ENCODE results near the gene EVC2.

Gene EVC2

DNA sequence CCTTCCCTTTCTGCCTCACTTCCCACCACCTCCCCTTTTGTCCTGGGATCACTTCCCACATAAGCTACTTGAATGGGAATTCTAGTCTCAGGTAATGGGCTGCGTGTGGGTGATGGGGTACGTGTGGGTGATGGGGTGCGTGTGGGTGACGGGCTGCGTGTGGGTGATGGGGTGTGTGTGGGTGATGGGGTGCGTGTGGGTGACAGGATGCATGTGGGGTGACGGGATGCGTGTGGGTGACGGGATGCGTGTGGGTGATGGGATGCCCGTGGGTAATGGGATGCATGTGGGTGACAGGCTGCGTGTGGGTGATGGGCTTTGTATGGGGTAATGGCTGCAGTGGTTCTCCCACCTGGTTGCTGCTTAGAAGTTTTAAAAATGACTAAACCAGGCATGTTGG is 43.6 kb downstream of the EVC2 start:
- DNase-seq: no peak

DNA sequence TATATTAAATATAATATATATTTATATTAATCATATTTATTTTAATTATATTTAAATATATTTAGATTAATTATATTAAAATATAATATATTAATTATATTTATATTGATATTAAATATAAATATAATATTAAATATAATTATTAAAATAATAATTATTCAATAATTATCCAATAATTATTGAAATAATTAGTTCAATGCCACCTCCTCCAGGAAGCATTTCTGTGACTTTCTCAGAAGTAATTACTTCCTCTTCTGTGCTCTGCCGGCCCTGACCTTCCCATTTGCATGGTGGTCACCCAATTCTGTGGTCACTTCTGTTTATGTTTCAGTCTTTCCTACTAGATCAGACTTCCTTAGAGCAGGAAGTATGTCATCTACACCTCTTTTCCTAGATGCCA is 45.8 kb downstream of the EVC2 start:
- DNase-seq: no peak

DNA sequence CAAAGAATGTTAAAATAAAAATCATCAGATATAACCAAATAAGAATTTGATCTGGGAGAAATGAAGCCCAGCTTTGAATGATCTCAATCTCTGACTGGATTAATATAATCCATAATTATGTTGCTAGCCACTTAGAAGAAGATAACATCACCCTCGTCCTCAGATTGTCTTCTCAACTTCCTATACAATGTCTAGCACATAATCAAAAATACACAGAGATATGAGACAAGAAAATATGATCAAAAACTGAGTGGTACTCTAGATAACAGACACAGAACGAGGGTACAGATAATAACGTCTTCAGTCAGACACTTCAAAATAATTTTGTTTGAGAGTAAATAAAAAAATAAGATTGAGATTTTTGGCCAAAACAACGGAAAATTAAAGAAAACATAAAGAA is 47.1 kb downstream of the EVC2 start:
- DNase-seq: no peak

DNA sequence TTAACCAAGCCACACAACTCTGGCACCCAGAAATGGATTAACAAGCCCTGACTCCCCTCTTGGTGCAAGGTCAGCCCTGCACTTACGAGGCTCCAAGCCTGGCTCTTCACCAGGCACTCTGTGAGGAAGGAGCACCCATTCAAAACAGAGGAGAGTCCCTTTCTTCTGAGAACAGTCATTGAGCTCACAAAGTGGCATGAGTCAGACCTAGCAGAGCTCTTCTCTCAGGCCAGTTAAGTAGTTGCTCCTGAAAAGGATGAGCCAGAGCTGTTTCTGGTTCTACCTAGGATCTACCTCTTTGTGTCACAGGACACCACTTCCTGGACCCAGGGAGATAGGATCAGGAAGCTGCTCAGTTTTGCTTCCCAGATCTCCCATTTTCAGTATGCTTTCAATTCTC is 48.2 kb downstream of the EVC2 start:
- no peak for DNase-seq

DNA sequence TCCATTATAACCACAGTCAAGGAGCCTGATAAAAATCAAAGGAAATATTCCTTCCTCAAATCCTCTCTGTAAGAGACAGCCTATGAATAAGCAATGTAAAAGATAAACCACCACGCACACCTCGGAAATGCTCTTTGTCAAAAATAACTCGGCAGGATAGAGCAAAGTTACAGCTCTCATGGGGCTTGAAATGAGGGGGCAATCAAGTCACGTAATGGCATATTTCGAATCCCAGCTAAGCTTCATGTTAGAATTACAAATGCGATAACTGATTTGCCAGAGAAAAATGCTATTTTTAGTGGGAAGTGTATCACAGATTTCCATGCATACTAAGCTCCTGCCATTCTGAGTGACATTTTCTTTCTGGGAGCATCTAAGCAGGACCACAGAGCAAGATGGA is 49.4 kb downstream of the EVC2 start:
- no peak for DNase-seq

DNA sequence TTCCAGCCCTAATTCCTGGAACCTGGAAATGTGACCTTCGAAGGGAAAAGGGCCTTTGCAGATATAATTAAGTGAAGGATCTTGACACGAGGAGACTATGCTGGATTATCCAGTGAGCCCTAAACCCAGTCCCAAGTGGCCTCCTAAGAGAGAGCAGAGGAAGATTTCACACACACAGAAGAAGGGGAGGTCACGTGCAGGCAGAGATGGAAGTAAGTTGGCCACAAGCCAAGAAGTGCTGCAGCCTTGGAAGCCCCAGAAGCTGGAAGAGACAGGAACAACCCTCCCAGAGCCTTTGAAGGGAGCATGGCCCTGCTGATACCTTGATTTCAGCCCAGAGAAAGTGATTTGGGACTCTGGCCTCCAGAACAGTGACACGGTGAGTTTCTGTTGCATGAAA is 51.9 kb downstream of the EVC2 start:
- DNase-seq: no peak

DNA sequence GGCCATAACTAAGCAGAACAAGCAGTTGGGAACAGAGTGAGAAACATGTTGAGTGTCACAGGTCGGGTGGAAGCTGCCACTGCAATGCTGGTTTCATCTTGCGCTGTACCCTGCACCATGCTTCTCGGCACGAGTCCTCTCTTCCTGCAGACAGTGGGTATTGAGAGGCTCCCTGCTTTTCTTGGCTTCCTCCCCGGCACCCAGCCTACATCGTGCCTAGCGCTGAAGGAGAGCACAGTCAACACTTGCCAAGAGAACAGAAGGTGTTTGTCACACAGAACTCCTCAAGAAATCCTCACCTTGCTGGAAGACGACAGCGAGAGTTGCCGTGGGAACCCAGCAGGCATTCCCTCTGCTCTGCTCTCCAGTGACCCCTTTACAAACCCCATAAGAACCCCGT is 53.6 kb downstream of the EVC2 start:
- DNase-seq: no peak

DNA sequence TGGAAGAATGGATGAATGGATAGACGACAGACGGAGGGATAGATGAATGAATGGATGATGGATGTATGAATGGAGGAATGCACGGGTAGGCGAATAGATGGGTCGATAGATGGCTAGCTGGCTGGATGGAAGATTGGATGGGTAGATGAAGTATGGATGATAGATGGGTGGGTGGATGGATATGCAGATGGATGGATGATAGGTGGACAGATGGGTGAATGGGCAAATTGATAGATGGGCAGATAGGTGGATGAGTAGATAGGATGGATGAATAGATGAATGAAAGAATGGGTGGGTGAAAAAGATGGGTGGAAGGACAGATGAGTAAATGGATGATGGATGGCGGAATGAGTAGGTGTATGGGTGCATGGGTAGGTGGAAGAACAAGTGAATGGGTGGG is 57.3 kb downstream of the EVC2 start:
- no peak for DNase-seq

DNA sequence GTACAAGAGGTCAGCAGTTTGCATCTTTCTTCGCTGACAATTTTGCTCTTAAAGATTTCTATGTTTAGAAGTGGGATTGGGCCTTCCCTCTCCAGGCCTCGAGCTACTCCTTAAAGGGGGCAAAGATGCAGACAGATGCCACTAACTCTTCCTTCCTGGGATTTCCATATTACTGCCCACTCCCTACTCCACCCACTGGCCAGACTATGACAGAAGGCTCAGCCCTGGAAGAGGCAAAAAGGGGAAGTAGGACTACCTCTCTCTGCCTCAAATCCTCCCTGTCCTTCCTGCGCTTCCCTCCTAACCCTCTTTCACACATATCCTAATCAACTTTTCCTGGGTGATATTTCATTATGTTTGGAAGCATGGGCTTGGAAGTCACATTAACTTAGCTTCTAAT is 58.3 kb downstream of the EVC2 start:
- DNase-seq: no peak

DNA sequence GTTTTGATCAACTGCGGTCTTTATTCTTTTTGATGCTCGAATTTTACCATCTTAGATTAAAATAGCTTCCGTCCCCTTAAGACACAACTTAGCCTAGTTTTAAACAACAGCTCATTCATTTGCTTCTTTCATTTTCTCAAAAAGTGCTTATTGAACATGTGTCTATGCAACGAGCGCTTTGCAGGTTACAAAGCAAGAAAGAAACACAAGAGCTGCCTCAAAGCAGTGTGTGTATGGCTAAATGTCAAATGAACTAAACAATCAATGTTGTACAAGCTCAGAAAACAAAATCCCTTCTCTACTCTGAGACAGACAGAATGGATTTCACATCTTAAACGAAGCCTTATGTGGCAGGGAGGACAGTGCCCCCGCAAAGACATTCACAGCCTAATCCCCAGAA is 61.0 kb downstream of the EVC2 start:
- DNase-seq: no peak

DNA sequence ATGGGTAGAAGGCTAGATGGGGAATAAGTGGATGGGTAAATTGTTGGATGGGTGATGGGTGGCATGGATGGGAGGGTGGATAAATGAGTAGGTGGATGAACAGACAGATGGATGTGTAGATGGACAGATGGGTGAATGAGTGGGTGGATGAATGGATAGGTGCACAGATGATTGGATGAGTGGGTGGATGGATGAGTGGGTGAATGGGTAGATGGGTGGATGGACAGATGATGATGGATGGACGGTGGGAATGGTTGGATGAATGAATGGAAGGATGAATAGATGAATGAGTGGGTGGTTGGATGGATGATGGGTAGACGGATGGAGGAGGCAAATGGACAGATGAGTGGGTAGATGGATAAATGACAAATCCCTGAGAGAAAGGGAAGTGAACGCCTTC is 68.3 kb downstream of the EVC2 start:
- no peak for DNase-seq

DNA sequence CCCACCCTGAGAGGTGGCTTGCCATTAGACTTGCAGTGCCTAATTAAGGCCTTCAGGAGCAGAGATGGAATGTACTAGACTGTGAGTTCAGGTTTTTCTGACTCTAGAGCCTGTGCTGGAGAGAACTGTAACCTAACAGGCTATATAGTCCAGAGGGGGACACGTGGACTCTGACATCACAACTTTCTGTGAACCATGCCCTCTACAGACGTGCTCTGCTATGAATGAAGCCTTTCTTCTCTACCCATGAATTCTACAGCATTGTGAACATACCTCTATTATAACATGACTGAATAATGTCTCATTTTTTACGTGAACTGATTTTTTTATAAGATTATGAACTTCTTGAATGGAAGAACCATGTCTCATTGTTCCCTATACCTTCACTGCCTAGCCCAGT is 68.8 kb downstream of the EVC2 start:
- no peak for DNase-seq

DNA sequence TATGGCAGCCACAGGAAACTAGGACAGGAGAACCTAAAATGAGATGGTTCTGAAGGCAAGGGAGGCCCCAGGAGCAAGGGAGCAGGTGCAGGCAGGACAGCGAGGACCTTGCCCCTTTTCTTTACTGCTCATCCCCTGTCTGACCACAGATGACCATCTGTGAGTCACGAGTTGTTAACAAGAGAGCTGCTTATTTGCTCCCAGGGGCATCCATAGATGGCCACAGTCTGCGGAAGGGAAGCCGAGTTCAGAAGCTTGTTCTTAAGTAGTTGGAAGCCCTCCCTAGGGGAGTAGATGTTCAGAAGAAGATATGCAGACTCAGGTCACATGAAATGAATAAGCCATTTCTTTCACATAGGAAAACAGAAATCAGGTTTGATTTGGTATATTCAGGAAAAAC is 69.4 kb downstream of the EVC2 start:
- no peak for DNase-seq

DNA sequence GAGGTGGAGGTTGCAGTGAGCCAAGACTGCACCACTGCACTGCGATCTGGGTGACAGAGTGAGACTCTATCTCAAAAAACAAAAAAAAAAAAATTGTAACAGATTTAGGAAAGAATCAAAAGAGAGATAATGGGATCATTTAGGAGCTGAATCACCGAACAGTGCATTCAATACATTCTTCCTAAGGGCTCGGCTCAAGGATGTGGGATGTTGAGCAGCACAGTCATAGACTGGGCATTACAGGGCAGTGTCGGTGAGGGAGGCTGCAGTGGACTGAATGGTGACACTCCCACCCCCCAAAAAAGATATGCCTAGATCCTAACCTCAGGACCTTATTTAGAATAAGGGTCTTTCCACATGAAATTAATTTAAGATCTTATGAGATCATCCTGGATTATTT is 70.0 kb downstream of the EVC2 start:
- no peak for DNase-seq

DNA sequence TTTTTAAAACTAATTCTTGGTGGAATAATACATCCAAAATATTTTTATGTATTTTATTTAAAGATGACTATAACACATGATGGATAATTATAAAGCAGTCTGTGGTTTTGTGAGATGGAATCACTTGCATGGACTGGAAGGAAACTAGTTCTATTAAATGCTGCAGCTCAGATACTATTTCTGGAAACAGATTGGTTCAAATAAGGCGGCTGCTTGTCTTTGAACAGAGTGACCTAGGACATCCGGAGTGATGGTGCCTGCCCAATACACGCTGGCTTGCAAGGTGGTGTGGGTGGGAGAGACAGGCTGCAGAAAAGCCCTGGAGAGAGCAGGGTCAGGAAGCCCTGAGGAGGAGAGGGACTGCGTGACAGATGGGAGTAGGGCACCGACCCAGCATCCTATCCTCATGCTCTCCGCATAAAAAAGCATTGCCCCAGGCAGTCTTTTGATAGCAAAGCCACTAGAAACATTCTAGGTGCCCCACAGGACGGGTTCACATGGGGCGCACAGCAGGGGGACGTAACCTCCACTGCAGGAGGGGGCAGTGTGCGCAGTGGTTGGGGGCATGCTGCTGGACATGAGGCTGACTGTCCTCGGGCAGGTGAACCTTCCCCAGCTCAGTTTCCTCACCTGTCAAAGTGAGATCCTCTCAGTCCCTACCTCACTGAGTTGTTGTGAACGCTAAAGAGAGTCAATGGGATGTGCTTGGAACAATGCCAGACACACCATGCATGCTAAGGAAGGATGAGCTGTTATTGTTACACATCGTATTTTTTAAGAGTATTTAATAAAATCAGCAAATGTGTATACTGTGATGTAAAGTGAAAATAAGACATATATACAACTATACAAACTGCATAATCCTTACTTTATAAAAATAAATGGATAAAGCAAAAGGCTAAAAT is 71.3 kb downstream of the EVC2 start:
- no peak for DNase-seq

DNA sequence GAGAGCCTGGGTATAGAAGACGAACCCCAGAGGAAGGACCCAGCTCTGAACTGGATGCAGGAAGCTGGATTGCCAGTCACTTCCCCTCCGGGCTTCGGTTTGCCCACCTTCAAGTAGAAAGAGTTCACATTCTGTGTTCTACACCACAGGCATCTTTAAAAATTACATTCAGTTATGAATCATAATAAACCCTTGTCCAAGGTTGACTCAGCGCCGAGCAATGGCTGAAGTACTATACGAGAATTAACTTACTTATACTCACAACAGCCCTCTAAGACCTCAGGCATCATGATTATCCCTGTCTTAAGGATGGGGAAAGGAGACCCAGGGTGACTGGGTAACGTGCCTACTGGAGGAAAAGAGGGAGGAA is 72.5 kb downstream of the EVC2 start:
- no peak for DNase-seq

DNA sequence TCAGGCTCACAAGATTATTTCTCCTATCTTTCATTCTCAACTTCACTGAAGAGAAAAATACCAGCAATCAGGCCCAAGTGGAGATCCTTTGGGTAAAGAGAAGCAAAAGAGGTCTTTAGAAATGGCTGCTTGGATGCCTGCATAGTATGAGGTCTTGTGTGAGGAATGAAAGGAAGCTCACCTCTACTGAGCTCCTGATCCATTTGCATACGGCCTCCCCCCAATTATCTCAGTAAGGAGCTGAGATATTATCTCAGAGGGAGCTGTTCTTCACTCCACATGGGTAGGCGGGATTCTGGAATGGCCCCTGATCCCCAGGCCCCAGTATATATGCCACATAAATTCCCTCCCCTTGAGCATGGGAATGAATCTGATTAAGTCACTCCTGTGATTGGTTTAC is 75.8 kb downstream of the EVC2 start:
- no peak for DNase-seq

DNA sequence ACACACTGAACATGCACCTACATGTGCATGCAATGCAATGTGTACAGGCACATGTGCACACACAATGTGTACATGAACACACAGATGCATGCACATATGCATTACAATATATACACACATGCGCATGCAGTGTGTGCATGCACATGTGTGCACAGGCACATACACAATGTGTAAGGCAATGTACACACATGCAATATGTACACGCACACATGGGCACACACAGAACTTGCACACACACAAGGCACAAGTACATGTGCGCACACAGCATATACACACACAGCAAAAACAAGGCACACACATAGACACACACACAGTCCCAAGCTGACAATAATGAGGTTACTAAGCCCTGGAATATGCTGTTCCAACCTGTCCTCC is 76.3 kb downstream of the EVC2 start:
- DNase-seq: no peak

DNA sequence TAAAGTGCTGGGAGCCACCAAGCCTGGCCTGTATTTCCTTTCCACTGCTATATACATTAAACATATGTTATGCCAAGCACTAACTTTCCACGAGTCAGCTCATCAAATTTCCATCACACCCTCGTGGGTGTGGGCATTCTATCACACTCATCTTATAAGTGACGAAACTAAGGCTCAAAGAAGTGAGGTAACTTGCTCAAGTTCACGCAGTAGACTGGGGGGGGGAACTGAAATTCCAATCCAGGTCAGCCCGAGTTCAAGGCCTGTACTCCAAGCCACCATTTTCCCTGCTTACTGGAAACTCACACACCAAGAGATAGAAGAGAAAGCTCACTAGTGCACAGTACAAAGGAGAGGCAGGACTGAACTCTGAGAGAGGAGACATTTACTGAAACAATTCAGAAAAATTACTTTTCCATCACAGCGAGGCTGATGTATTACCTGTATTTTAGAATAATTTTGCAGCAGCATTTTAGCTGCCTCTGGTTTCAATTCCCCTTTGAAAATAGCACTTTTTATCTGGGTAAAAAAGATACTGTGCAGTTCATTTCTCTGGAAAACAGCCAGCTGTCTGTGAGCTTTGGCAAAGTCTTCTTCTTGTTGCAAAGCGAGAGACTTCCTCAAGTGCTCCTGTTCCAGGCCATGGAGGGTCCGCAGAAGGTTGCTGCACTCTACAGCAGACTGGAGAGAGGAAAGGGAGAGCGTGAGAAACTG is 76.8 kb downstream of the EVC2 start:
- no peak for DNase-seq

DNA sequence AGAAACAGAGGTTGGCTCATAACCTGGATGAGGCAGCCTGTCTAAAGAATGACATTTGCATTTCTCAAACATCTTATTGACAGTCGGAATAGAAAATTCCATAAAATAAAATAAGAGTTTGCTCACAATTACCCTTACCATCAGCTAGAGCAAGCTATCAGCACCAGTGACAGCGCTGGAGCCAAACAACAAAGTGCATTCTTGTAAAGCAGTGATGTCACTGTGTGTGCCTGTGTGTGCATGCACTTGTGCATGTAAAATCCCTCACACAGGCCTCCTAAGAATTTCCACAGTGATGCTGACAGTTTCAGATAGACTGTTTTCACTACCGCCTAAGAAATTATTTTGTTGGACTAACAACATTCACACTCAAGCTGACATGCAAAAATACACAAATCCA is 77.6 kb downstream of the EVC2 start:
- DNase-seq: no peak

DNA sequence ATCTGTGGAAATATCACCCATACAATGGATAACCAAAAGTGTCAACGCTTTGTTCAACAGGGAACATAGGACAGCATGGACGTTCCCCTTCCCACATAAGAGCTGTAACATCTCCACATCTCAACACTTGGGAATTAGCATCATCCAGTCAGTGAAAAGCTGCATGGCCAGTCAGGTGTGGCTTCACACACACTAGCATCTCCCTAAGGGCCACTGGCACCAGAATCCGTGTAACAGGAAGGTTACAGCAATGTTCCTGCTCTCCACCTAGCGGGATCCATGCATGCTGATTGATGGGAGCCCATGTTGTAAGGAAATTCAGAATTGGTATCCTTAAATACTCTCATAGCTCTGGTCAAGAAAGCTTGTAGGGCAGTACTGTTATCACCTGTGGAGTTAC is 78.8 kb downstream of the EVC2 start:
- no peak for DNase-seq

DNA sequence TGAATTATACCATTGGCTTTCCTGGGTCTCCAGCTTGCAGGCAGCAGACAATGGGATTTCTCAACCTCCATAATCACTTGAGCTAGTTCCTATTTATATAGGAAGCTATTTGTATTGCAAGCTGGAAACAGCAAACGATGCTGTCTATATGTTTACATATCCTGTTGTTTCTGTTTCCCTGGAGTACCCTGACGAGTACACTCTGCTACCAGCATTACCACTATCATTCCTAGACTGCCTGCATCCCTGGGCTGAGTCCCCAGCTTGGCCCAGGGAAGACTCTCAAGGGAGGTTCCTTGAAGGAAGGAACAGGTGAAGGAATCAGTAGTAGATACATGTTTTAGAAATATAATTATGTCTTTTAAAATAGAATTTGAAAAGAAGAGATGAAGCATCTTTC is 81.4 kb downstream of the EVC2 start:
- no peak for DNase-seq

DNA sequence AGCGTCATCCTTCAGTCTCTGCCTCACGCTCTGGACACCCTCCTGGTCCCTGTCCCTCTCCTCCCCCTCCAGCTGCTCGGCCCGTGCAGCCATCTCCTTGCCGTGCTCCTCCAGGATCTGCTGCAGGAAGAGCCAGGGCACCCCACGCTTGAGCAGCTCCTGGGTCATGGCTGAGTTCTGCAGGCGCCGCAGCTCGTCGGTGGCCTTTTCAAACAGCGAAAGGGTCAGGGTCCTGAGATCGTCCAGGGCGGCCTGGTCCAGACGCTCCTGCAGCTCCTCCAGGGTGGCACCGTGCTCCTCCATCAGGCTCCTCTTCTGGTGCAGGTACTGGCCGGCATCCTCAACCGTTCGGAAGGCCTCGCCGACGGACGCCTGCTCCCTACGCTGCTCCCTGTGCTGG is 85.8 kb downstream of the EVC2 start:
- DNase-seq: no peak

DNA sequence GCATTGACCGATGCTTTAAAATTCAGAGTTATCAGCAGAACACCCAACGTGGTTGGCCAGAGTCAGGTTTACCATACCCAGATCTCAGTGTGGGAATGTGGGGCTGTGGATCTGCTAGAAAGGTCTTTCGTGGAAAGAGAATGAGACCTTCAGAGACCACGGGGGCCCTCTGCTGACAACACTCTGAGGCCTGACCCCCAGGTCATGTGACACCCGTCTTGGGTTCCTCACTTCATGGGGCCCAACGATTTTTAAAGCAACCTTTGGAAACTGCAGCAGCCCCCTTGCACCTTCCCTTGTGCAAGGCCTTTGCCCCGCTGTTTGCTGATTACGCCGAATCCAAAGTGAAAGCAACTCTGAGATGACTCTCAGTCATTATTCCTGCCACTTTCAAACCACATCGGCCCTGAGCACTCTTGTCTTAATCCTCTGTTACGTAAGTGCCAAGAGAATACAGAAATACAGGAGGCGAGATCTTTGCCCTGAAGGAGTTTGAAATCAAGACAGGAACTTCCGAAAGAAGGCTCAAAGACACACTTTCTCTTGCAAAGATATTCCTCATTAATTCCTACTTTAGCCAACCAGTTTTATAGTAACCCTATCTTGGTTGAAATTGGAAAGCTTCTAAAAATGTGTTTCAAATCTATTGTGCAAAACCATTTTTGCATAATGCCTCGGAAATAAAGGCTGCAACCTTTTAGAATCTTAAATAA is 88.3 kb downstream of the EVC2 start:
- no peak for DNase-seq

Measured in activated CD4-positive, alpha-beta T cell treated with anti-CD3 and anti-CD28 coated beads, Interleukin-2, amount 50 U/mL, for 4 hours (primary cell).